Colonic mucosa (tissue), 4 donors: ENCODE results near the gene CHTF18. TPM values are rescaled to one million over a fixed set of nuclear protein-coding genes. Genes with fewer than 3 reads are reported as not detected.
"Not testable (repeated sequence)": the region's sequence is repeated elsewhere in the genome, so short reads cannot be mapped to it uniquely, and the experiment has no call there.

Source experiments
- DNase-seq: peaks from one replicate; pipeline ENCODE4 v3.0.0-alpha.2; 2020
- H3K27ac ChIP-seq: fragments of 200-600 bp; one replicate; pipeline ENCODE4 v1.8.0; 2021
- H3K27me3 ChIP-seq: fragments of 200-600 bp; one replicate; pipeline ENCODE4 v1.8.0; 2021
- H3K36me3 ChIP-seq: fragments of 200-600 bp; one replicate; pipeline ENCODE4 v1.8.0; 2021
- H3K4me1 ChIP-seq: fragments of 200-600 bp; one replicate; pipeline ENCODE4 v1.8.0; 2021; ENCODE audit warnings: mild to moderate bottlenecking
- H3K4me3 ChIP-seq: fragments of 200-600 bp; one replicate; pipeline ENCODE4 v1.8.0; 2021
- H3K9ac ChIP-seq, 2 donors: one replicate each; pipeline ENCODE4 v1.7.0; 2013; ENCODE audit warnings: control low read depth in 2 of 2, low read depth in 2 of 2, low read length in 2 of 2
- H3K9me3 ChIP-seq: fragments of 200-600 bp; one replicate; pipeline ENCODE4 v1.8.0; 2021
- intact Hi-C: fragments of 100-400 bp; cut with DNase I; formaldehyde crosslinking; loops from one replicate; pipeline ENCODE4 v1.14.1; 2022
- total RNA-seq, 2 donors: library from RNA; stranded (reverse); fragmentation: NEBNext Ultra II Directional in 1 of 2; extraction: Animal tissue kit (Norgen Biotek cat#: 25700) in 1 of 2; gene quantifications; one replicate each; pipeline ENCODE4 v1.2.1, GENCODE V29; 2021
- TF ChIP-seq, protein P1 (sequence below): fragments of 200-600 bp; IDR thresholded peaks from one replicate; pipeline ENCODE4 v1.8.0; 2022; ENCODE audit warnings: antibody characterized with exemption, mild to moderate bottlenecking
- donor health status: healthy.
- donor health status: DM: no; HTN: no; CAD: no.
- donor health status: DM: no; HTN: no; CAD: no.

The CHTF18 gene
- 100 to 1,000 TPM in 1 of 2 donors, 10 to 100 TPM in 1; 16.5 to 111 TPM for total RNA-seq

GRCh38 chr16:788399-789126 lies at the start of gene CHTF18:
Gene CHTF18 (plus strand): TSS chr16:788620. CDS start chr16:788685, 65 bp downstream.
- no peaks in the 10 kb centered on the region for H3K9me3 ChIP-seq
- H3K4me1 ChIP-seq: peaks cover 15% of the 10 kb centered on the region
- TF ChIP-seq, protein P1, sequence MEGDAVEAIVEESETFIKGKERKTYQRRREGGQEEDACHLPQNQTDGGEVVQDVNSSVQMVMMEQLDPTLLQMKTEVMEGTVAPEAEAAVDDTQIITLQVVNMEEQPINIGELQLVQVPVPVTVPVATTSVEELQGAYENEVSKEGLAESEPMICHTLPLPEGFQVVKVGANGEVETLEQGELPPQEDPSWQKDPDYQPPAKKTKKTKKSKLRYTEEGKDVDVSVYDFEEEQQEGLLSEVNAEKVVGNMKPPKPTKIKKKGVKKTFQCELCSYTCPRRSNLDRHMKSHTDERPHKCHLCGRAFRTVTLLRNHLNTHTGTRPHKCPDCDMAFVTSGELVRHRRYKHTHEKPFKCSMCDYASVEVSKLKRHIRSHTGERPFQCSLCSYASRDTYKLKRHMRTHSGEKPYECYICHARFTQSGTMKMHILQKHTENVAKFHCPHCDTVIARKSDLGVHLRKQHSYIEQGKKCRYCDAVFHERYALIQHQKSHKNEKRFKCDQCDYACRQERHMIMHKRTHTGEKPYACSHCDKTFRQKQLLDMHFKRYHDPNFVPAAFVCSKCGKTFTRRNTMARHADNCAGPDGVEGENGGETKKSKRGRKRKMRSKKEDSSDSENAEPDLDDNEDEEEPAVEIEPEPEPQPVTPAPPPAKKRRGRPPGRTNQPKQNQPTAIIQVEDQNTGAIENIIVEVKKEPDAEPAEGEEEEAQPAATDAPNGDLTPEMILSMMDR: no peak
- peak within 1 kb of the TSS; percentile 91 to 92 for H3K9ac ChIP-seq
- no peak within 1 kb of the TSS for H3K27ac ChIP-seq
- intact Hi-C loops: no loop called here
- H3K27me3 ChIP-seq: no peaks in the 10 kb centered on the region
- DNase-seq: peak; percentile 91
- H3K4me3 ChIP-seq: peak within 1 kb of the TSS; percentile 100
- H3K36me3 ChIP-seq: peaks cover 4% of the 10 kb centered on the region

GRCh38 chr16:739560-740458 lies 48.6 kb upstream of the CHTF18 start:
- H3K4me1 ChIP-seq: peaks cover 6% of the 10 kb centered on the region
- no peaks in the 10 kb centered on the region for H3K9me3 ChIP-seq
- H3K27me3 ChIP-seq: no peaks in the 10 kb centered on the region
- intact Hi-C loops: no loop called here
- no peaks in the 10 kb centered on the region for H3K36me3 ChIP-seq
- H3K27ac ChIP-seq: peak overlapping the region; percentile 60
- H3K4me3 ChIP-seq: peak overlapping the region; percentile 83
- TF ChIP-seq, protein P1: no peak
- DNase-seq: peak; percentile 56
- peak overlapping the region; percentile 84 to 95 for H3K9ac ChIP-seq

DNA sequence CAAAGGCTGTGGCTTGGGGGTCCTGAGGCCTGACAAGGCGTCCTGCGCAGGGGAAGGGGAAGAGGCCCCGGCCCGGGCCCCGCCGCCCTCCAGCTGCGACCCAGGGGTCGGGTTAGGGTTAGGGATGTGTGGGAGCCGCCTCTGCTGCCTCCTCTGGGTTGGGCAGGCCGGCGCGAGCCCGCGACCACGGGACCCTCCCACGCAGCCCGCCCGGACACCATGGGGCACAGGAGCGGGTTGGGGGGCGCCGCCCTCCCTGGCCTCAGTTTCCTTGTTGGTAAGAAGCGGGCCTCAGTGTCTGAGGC lies 48.0 kb upstream of the CHTF18 start:
- intact Hi-C loops: no loop called here
- TF ChIP-seq, protein P1: no peak

DNA sequence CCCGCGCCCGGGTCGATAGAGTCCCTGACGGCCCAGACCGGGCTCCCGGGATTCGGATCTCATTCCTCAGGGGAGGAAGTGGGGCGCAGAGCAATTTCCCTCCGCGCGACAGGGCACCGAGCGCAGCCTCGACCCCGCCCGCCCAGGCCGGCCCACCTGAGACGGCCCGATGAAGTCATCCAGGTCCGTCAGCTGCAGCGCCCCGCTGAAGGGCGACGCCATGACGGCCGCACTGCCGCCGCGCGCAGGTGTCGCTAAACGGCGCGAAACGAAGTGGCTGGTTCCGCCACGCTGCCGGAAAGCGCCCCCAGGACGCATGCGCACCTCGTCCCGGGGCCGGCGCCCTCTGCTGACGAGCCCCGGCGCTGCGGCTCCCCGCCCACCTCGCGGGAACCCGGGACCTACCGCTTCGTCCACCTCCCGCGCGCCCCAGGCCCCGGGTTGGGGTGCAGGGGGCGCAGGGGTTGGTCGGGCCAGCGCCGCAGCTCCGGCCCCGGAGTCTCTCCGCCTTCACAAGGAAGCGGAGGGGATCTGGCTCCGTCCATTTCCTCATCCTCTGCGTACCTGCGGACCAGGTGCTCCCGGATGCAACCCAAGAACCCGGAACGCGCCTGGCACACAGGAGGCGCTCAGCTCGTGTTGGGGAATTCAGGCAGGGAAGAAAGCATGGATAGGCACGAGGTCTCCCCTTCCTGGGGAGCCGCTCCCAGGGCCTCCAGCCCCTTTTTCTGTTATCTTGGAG lies 47.5 kb upstream of the CHTF18 start, which contains the start of gene CIAO3:
Gene CIAO3, minus strand, starts transcription at position 234 of the 742 bp plus-strand sequence. Its CDS starts 12 bp downstream, at position 222.
- H3K4me3 ChIP-seq: peak within 1 kb of the TSS; percentile 83
- intact Hi-C loops: no loop called here
- peak within 1 kb of the TSS; percentile 84 to 95 for H3K9ac ChIP-seq
- no peaks in the 10 kb centered on the region for H3K36me3 ChIP-seq
- H3K27ac ChIP-seq: peak within 1 kb of the TSS; percentile 60
- TF ChIP-seq, protein P1: peak; percentile 97
- no peaks in the 10 kb centered on the region for H3K9me3 ChIP-seq
- H3K4me1 ChIP-seq: peaks cover 6% of the 10 kb centered on the region
- H3K27me3 ChIP-seq: no peaks in the 10 kb centered on the region
- DNase-seq: peak; percentile 89

More for the DNA sequence above, 48.0 kb upstream of the CHTF18 start:
- no peaks in the 10 kb centered on the region for H3K27me3 ChIP-seq
- H3K27ac ChIP-seq: peak overlapping the region; percentile 60
- H3K4me3 ChIP-seq: peak overlapping the region; percentile 83
- peaks cover 6% of the 10 kb centered on the region for H3K4me1 ChIP-seq
- no peaks in the 10 kb centered on the region for H3K36me3 ChIP-seq
- peak overlapping the region; percentile 84 to 95 for H3K9ac ChIP-seq
- no peaks in the 10 kb centered on the region for H3K9me3 ChIP-seq
- no peak for DNase-seq

DNA sequence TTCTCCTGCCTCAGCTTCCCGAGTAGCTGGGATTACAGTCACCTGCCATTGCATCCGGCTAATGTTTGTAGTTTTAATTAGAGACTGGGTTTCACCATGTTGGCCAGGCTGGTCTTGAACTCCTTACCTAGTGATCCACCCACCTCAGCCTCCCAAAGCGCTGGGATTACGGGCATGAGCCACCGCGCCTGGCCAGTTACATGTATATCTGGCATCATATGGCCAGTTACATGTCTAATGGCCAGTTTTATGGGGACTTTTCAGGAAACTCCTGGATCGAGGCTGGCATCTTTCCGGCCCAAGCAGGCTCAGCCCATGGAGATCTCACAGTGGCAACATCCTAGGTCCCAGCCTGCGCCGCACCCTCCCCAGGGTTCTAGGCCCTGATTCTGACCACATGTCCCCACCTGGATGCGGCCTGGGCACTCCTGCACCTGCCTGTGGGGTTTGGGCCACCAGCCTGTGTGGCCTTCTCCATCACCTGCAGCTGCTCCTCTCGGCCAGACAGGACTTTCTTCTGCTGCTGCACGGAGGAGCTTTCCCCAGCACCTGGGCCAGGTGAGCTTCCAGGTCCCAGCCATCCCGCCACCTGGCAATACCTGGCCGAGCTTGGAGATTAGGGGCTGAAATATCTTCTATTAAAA lies 46.3 kb upstream of the CHTF18 start:
- H3K36me3 ChIP-seq: no peaks in the 10 kb centered on the region
- no peaks in the 10 kb centered on the region for H3K27me3 ChIP-seq
- TF ChIP-seq, protein P1: no peak
- H3K4me3 ChIP-seq: no peak overlapping the region
- intact Hi-C loops: no loop called here
- no peaks in the 10 kb centered on the region for H3K9me3 ChIP-seq
- no peak overlapping the region for H3K9ac ChIP-seq
- H3K4me1 ChIP-seq: peaks cover 6% of the 10 kb centered on the region
- H3K27ac ChIP-seq: no peak overlapping the region
- no peak for DNase-seq

- intact Hi-C loops: not testable (repeated sequence)
Observed at GRCh38 chr16:742894-743293, 45.5 kb upstream of the CHTF18 start.

More at GRCh38 chr16:742894-743293, 45.5 kb upstream of the CHTF18 start:
- not testable (repeated sequence) for H3K27ac ChIP-seq, H3K9ac ChIP-seq, H3K4me3 ChIP-seq, H3K4me1 ChIP-seq, DNase-seq, H3K27me3 ChIP-seq, H3K36me3 ChIP-seq, H3K9me3 ChIP-seq
